Lung (tissue), 12 donors: Measurements from ENCODE around the gene PAQR6. TPM values are rescaled to one million over a fixed set of nuclear protein-coding genes. Genes with fewer than 3 reads are reported as not detected.

Experiments used
- ATAC-seq: fragments of 200-7000 bp; cut with Tn5 transposase; one replicate; pipeline ENCODE4 v1.9.1; 2020; ENCODE audit warnings: moderate number of reproducible peaks; ENCODE audit not compliant: insufficient read depth, low FRiP score
- DNase-seq, 3 donors: peaks; one replicate each; pipeline ENCODE4 v3.0.0-alpha.2; 2013 to 2017
- H3K27ac ChIP-seq, 2 donors: one replicate each; pipeline ENCODE4 v1.5.1; 2013; ENCODE audit warnings: mild to moderate bottlenecking in 2 of 2, moderate library complexity in 2 of 2, control low read depth in 1 of 2, inconsistent platforms in 1 of 2, low read depth in 1 of 2, low read length in 1 of 2
- H3K27me3 ChIP-seq, 3 donors: one replicate each; pipeline ENCODE4 v1.5.1; 2013; ENCODE audit warnings: low read length in 2 of 3; ENCODE audit not compliant: control insufficient read depth in 3 of 3, insufficient read depth in 3 of 3
- H3K36me3 ChIP-seq, 4 donors: one replicate each; pipeline ENCODE4 v1.5.1; 2013; ENCODE audit warnings: low read length in 4 of 4, mild to moderate bottlenecking in 1 of 4, moderate library complexity in 1 of 4; ENCODE audit not compliant: control insufficient read depth in 4 of 4, insufficient read depth in 4 of 4
- H3K4me1 ChIP-seq, 5 donors: one replicate each; pipeline ENCODE4 v1.5.1; 2013; ENCODE audit warnings: low read length in 5 of 5, mild to moderate bottlenecking in 2 of 5, moderate library complexity in 1 of 5; ENCODE audit not compliant: control insufficient read depth in 5 of 5, insufficient read depth in 5 of 5
- H3K4me3 ChIP-seq: one replicate; pipeline ENCODE4 v1.5.1; 2013; ENCODE audit warnings: mild to moderate bottlenecking, control low read depth, moderate library complexity
- H3K9ac ChIP-seq, 2 donors: one replicate each; pipeline ENCODE4 v1.5.1; 2013; ENCODE audit warnings: low read length in 2 of 2, control low read depth in 1 of 2; ENCODE audit not compliant: insufficient read depth in 1 of 2
- H3K9me3 ChIP-seq, 4 donors: one replicate each; pipeline ENCODE4 v1.5.1; 2013; ENCODE audit warnings: low read length in 3 of 4, mild to moderate bottlenecking in 1 of 4, moderate library complexity in 1 of 4; ENCODE audit not compliant: control insufficient read depth in 4 of 4, insufficient read depth in 3 of 4
- WGBS, 2 donors: extraction: QIAGEN DNeasy Blood & Tissue Kit; methylation state at CpG; one replicate each; pipeline ENCODE4 v1.1.7; 2013; 5-methylcytosine and 5-hydroxymethylcytosine counted together
- polyA plus RNA-seq, 2 donors: library from polyadenylated mRNA; stranded (reverse); fragments of 200-250 nt; gene quantifications; one replicate each; pipeline ENCODE4 v1.2.1, GENCODE V29; 2013
- total RNA-seq, 2 donors: library from RNA; depleted of rRNA in 1 of 2; stranded (reverse); fragments of >200 nt in 1 of 2; gene quantifications; one replicate each; pipeline ENCODE4 v1.2.1, GENCODE V29; 2014 to 2021
- TF ChIP-seq, protein P1 (sequence below): IDR thresholded peaks from 2 replicates; pipeline ENCODE4 v1.5.1; 2012; ENCODE audit warnings: mild to moderate bottlenecking; ENCODE audit errors: control extremely low read depth, extremely low read depth
- donor health status: control.
- donor health status: control.
- donor health status: Bipolar disorder and iron deficiency.
- donor health status: healthy.
- donor health status: DM: yes; HTN: yes; CAD: no.

Gene PAQR6
- total and polyA plus RNA-seq, 4 donors, result 1.3 to 3.0 (median 2.1) TPM

DNA sequence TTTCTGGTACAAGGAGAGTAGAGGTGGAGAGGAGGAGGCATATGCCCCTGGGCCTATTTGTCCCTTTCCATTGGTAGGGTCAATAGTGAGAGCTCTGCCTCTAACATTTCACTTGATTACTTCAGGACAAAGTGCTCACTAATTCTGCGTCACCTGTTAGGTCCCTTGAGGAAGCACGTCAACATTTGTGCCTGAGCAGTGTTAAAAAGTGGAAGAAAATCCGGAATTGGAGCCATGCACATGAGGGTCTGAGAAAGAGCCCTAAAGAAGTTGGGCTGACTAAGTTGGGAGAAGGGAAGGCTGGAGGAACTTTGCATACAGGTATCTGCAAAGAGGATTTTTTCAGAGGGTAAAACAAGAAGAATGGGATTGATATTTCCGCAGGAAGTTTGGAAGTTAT lies 52.0 kb downstream of the PAQR6 start:
- WGBS, 2 donors, result 74 to 81% methylated on average over 4 of the region's 4 CpGs
- no peaks in the 10 kb centered on the region for H3K27me3 ChIP-seq
- no peaks in the 10 kb centered on the region for H3K9me3 ChIP-seq
- DNase-seq, result no peak
- H3K36me3 ChIP-seq, result peaks cover 2 to 14% (median 6%) of the 10 kb centered on the region in 4 donors
- peaks cover 0 to 15% (median 2%) of the 10 kb centered on the region in 5 donors for H3K4me1 ChIP-seq
- H3K27ac ChIP-seq, result no peak overlapping the region
- TF ChIP-seq, protein P1, sequence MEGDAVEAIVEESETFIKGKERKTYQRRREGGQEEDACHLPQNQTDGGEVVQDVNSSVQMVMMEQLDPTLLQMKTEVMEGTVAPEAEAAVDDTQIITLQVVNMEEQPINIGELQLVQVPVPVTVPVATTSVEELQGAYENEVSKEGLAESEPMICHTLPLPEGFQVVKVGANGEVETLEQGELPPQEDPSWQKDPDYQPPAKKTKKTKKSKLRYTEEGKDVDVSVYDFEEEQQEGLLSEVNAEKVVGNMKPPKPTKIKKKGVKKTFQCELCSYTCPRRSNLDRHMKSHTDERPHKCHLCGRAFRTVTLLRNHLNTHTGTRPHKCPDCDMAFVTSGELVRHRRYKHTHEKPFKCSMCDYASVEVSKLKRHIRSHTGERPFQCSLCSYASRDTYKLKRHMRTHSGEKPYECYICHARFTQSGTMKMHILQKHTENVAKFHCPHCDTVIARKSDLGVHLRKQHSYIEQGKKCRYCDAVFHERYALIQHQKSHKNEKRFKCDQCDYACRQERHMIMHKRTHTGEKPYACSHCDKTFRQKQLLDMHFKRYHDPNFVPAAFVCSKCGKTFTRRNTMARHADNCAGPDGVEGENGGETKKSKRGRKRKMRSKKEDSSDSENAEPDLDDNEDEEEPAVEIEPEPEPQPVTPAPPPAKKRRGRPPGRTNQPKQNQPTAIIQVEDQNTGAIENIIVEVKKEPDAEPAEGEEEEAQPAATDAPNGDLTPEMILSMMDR, result no peak
- no peak overlapping the region for H3K9ac ChIP-seq
- ATAC-seq, result no peak
- H3K4me3 ChIP-seq, result no peak overlapping the region

DNA sequence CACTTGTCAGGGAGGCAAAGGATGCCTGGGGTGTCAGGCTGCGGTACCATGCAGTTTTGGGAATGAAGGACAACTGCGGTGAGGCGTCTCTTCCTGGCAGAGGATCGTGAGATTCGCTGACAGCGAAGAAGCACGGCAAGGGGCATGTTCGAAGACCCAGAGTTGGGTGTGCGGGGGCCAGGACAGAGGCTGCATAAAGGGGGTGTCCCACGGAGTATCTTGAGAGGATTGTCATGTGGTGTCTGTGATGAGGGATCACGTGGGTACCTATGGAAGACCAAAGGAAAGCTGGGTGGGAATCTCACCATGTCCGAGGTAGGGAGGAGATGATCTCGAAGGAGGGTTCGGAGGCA lies 53.6 kb downstream of the PAQR6 start:
- H3K4me3 ChIP-seq, result peak overlapping the region; percentile 90
- no peaks in the 10 kb centered on the region for H3K27me3 ChIP-seq
- WGBS, 2 donors, result 14 to 20% methylated on average over 14 of the region's 14 CpGs
- DNase-seq (no peak), ATAC-seq (no peak)
- peak overlapping the region; percentile 7 to 51 for H3K9ac ChIP-seq
- TF ChIP-seq, protein P1, result no peak
- peak overlapping the region; percentile 68 to 84 for H3K27ac ChIP-seq
- peaks cover 0 to 15% (median 2%) of the 10 kb centered on the region in 5 donors for H3K4me1 ChIP-seq
- no peaks in the 10 kb centered on the region for H3K9me3 ChIP-seq
- H3K36me3 ChIP-seq, result peaks cover 0 to 7% (median 4%) of the 10 kb centered on the region in 4 donors

GRCh38 chr1:156193488-156194299 lies 54.2 kb downstream of the PAQR6 start, which contains the start of gene SLC25A44:
Gene SLC25A44, plus strand, starts transcription at chr1:156194104. Its CDS starts 5,744 bp downstream, at chr1:156199848.
- Histone ChIP-seq H3K27me3 (no peaks in the 10 kb centered on the region), H3K4me3 (peak within 1 kb of the TSS; percentile 90), H3K9me3 (no peaks in the 10 kb centered on the region), H3K36me3 (peaks cover 0 to 7% (median 4%) of the 10 kb centered on the region in 4 donors), H3K4me1 (peaks cover 0 to 15% (median 2%) of the 10 kb centered on the region in 5 donors), H3K9ac (peak within 1 kb of the TSS; percentile 18 to 89), H3K27ac (peak within 1 kb of the TSS; percentile 68 to 86)
- DNase-seq, result peak; percentile 98 to 100 (median 100)
- ATAC-seq, result peak; percentile 100
- WGBS, 2 donors, result 2 to 4% methylated on average over 59 of the region's 59 CpGs
- TF ChIP-seq, protein P1, result no peak

Other genes starting within 250 kb of the PAQR6 start
- 100 to 1,000 TPM; 281 to 289 TPM for gene SSR2, start 227.1 kb downstream of the PAQR6 start, total RNA-seq
- gene SSR2, start 227.1 kb downstream of the PAQR6 start, polyA plus RNA-seq, result 100 to 1,000 TPM; 294 to 467 TPM
- 10 to 100 TPM; 25.0 to 27.2 TPM for gene UBQLN4, start 194.3 kb downstream of the PAQR6 start, total RNA-seq
- 10 to 100 TPM; 16.2 to 20.8 TPM for gene UBQLN4, start 194.3 kb downstream of the PAQR6 start, polyA plus RNA-seq
- gene LAMTOR2, start 193.3 kb downstream of the PAQR6 start, total RNA-seq, result 10 to 100 TPM; 71.2 to 71.5 TPM
- gene LAMTOR2, start 193.3 kb downstream of the PAQR6 start, polyA plus RNA-seq, result 100 to 1,000 TPM; 135 to 143 TPM
- 10 to 100 TPM; 62.7 to 75.2 TPM for gene RAB25, start 186.9 kb downstream of the PAQR6 start, total RNA-seq
- gene RAB25, start 186.9 kb downstream of the PAQR6 start, polyA plus RNA-seq, result 100 to 1,000 TPM in 1 of 2 donors, 10 to 100 TPM in 1; 99.2 to 156 TPM
- gene MEX3A, start 165.6 kb downstream of the PAQR6 start, total RNA-seq, result 1 to 10 TPM; 1.1 to 8.1 TPM
- under 1 TPM; 0.26 to 1.00 TPM for gene MEX3A, start 165.6 kb downstream of the PAQR6 start, polyA plus RNA-seq
- 100 to 1,000 TPM; 182 to 547 TPM for gene LMNA, start 133.3 kb downstream of the PAQR6 start, total RNA-seq
- gene LMNA, start 133.3 kb downstream of the PAQR6 start, polyA plus RNA-seq, result 100 to 1,000 TPM; 163 to 205 TPM
- 10 to 100 TPM; 22.7 to 46.9 TPM for gene SEMA4A, start 94.5 kb downstream of the PAQR6 start, total RNA-seq
- gene SEMA4A, start 94.5 kb downstream of the PAQR6 start, polyA plus RNA-seq, result 10 to 100 TPM; 26.9 to 54.9 TPM
- gene SLC25A44, start 54.0 kb downstream of the PAQR6 start, total RNA-seq, result 10 to 100 TPM; 10.9 to 28.4 TPM
- gene SLC25A44, start 54.0 kb downstream of the PAQR6 start, polyA plus RNA-seq, result 10 to 100 TPM in 1 of 2 donors, 1 to 10 TPM in 1; 8.0 to 22.0 TPM
- 10 to 100 TPM; 60.0 to 66.9 TPM for gene PMF1, start 35.0 kb downstream of the PAQR6 start, total RNA-seq
- 100 to 1,000 TPM in 1 of 2 donors, 10 to 100 TPM in 1; 62.5 to 144 TPM for gene PMF1, start 35.0 kb downstream of the PAQR6 start, polyA plus RNA-seq
- 1 to 10 TPM; 1.3 to 1.7 TPM for gene BGLAP, start 5.9 kb downstream of the PAQR6 start, total RNA-seq
- 1 to 10 TPM in 1 of 2 donors, under 1 TPM in 1; 0.46 to 1.7 TPM for gene BGLAP, start 5.9 kb downstream of the PAQR6 start, polyA plus RNA-seq
- gene SMG5, start 34.8 kb upstream of the PAQR6 start, total RNA-seq, result 10 to 100 TPM; 37.3 to 68.4 TPM
- 10 to 100 TPM; 40.0 to 42.8 TPM for gene SMG5, start 34.8 kb upstream of the PAQR6 start, polyA plus RNA-seq
- gene TMEM79, start 36.3 kb upstream of the PAQR6 start, total RNA-seq, result 1 to 10 TPM; 4.5 to 4.7 TPM
- 1 to 10 TPM; 2.5 to 4.6 TPM for gene TMEM79, start 36.3 kb upstream of the PAQR6 start, polyA plus RNA-seq
- 10 to 100 TPM; 30.1 to 71.0 TPM for gene GLMP, start 47.6 kb upstream of the PAQR6 start, total RNA-seq
- 10 to 100 TPM; 48.2 to 75.8 TPM for gene GLMP, start 47.6 kb upstream of the PAQR6 start, polyA plus RNA-seq
- gene VHLL, start 51.3 kb upstream of the PAQR6 start, total RNA-seq, result not detected
- gene VHLL, start 51.3 kb upstream of the PAQR6 start, polyA plus RNA-seq, result not detected
- gene CCT3, start 90.2 kb upstream of the PAQR6 start, total RNA-seq, result 100 to 1,000 TPM; 128 to 149 TPM
- gene CCT3, start 90.2 kb upstream of the PAQR6 start, polyA plus RNA-seq, result 100 to 1,000 TPM in 1 of 2 donors, 10 to 100 TPM in 1; 71.6 to 165 TPM
- gene TSACC, start 90.5 kb upstream of the PAQR6 start, total RNA-seq, result not detected
- under 1 TPM; 0.29 to 0.45 TPM for gene TSACC, start 90.5 kb upstream of the PAQR6 start, polyA plus RNA-seq
- under 1 TPM; 0.18 to 0.74 TPM for gene RHBG, start 121.2 kb upstream of the PAQR6 start, total RNA-seq
- not detected for gene RHBG, start 121.2 kb upstream of the PAQR6 start, polyA plus RNA-seq